ENCODE data around the gene PCDHGC4.

Gene PCDHGC4

DNA sequence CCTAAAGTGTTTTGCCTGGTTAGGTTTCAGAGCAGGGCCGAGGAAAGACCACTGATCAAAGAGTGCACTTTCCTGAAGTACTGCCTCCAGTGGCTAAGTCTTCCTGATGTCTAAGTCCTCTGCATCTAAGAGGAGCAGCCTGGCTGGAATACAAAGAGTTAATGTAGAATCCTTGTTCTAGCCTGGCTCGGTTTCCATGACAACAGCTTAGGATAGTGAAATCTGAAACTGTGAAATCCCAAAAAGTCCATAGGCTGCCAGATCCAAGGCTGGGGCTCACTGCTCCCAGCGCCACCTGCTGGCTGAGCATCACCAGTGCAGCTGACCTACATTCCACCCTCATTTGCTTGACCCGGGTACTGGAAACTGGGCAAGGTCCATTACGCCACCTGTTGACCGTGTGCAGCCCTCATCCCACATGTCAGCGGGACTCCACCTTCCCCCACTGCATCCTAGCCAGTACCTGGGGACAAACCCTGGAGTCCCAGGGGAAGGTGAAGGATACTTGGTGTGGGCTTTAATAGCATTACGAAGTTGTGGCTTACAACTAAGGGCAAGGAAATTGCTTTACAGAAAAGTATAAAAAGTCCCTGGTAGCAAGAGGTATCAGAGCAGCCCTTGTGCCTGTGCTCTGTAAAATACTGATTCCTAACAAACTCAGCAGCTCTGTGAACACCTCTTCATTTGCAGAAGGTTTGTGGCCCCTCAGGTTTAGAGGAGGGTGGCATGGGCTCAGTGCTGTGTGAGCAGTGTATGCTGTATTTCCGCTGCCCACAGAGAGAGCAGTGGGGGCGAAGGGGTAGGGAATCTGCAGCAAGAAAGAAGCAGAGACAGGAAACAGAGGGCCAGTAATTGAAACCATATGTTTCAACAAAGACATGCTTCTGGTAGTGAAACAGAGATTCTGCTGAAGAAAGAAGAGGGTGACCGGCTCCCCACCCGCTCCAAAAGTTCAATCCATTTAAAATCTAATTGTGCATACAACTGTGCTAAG is 40.1 kb downstream of the PCDHGC4 start:
- no peaks in the 10 kb centered on the region for H3K27me3 Mint-ChIP-seq (ENCODE audit: low read depth)
- H3K36me3 Mint-ChIP-seq (ENCODE audit: low read depth): peaks cover 66% of the 10 kb centered on the region

GRCh38 chr5:141525653-141526052 is 40.8 kb downstream of the PCDHGC4 start:
- no peak overlapping the region for H3K27ac Mint-ChIP-seq
- no peak overlapping the region for H3K4me3 Mint-ChIP-seq
- H3K27me3 Mint-ChIP-seq (ENCODE audit: low read depth): no peaks in the 10 kb centered on the region
- peaks cover 58% of the 10 kb centered on the region for H3K36me3 Mint-ChIP-seq (ENCODE audit: low read depth)
- H3K9me3 Mint-ChIP-seq: no peaks in the 10 kb centered on the region
- H3K4me1 Mint-ChIP-seq (ENCODE audit: low read depth): peaks cover 23% of the 10 kb centered on the region

More for the DNA sequence above, 40.1 kb downstream of the PCDHGC4 start:
- Mint-ChIP-seq H3K27ac (no peak overlapping the region), H3K9me3 (no peaks in the 10 kb centered on the region), H3K4me3 (no peak overlapping the region), H3K4me1 (ENCODE audit: low read depth) (peaks cover 23% of the 10 kb centered on the region)

DNA sequence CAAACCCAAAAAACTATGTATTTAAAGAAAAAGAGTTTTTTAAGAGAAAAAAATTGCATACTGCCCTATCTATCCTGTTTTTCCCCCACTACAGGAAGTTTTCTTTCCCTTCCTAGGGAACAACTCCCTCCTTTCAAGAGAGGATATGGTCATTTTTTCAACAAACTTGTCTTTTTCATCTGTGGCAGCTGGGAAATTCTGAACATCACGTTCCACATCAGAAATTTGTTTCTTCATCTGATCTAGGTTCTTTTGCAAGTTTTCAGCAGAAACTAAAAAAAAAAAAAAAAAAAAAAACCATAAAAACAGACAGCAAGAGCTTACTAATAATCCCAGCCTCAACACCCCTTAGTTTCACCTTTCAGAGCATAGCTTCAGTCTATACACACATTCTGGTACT is 42.6 kb downstream of the PCDHGC4 start:
- H3K27ac Mint-ChIP-seq: no peak overlapping the region
- H3K4me1 Mint-ChIP-seq (ENCODE audit: low read depth): peaks cover 10% of the 10 kb centered on the region
- no peaks in the 10 kb centered on the region for H3K9me3 Mint-ChIP-seq
- peaks cover 46% of the 10 kb centered on the region for H3K36me3 Mint-ChIP-seq (ENCODE audit: low read depth)
- no peaks in the 10 kb centered on the region for H3K27me3 Mint-ChIP-seq (ENCODE audit: low read depth)
- no peak overlapping the region for H3K4me3 Mint-ChIP-seq

DNA sequence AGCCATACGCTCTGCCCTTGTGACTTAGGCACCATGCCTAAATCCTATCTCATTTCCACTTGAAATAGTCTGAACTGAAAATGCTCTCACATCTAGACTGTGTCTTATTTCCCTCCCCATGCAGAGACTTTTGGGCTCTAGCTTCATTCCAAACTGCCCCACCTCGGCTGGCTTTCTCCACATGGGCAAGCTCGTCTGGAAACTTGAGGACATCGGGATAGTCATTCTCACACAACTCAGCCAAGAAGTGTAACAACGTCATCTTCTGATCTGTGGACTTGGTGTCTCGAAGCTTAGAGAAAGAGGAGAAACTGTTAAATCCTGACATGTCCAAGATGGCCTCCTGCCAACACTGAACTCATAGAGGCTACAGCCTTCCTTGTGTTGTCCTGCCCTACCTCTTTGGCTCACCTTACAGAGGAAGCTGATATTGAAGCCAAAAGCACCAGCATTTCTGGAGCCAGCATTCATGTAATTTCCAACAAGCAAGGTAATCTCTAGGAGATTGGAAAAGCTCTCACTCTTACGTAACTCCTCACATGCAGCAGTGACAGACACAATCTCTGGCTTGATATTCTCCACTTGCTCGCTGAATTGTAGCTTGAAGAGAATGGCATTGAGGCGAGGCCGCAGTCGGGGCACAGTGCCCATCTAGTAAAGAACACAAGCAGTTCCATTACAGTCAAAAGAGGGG is 43.6 kb downstream of the PCDHGC4 start:
- H3K9me3 Mint-ChIP-seq: no peaks in the 10 kb centered on the region
- no peaks in the 10 kb centered on the region for H3K27me3 Mint-ChIP-seq (ENCODE audit: low read depth)
- H3K36me3 Mint-ChIP-seq (ENCODE audit: low read depth): peaks cover 43% of the 10 kb centered on the region
- no peak overlapping the region for H3K4me3 Mint-ChIP-seq
- peak overlapping the region; percentile 5 for H3K27ac Mint-ChIP-seq
- peaks cover 5% of the 10 kb centered on the region for H3K4me1 Mint-ChIP-seq (ENCODE audit: low read depth)

GRCh38 chr5:141529002-141529401 is 44.2 kb downstream of the PCDHGC4 start:
- Mint-ChIP-seq H3K36me3 (ENCODE audit: low read depth) (peaks cover 40% of the 10 kb centered on the region), H3K4me3 (no peak overlapping the region), H3K27me3 (ENCODE audit: low read depth) (no peaks in the 10 kb centered on the region), H3K27ac (peak overlapping the region; percentile 5), H3K9me3 (no peaks in the 10 kb centered on the region), H3K4me1 (ENCODE audit: low read depth) (peaks cover 5% of the 10 kb centered on the region)

GRCh38 chr5:141529873-141530272 is 45.0 kb downstream of the PCDHGC4 start:
- Mint-ChIP-seq H3K27me3 (ENCODE audit: low read depth) (no peaks in the 10 kb centered on the region), H3K9me3 (no peaks in the 10 kb centered on the region), H3K4me1 (ENCODE audit: low read depth) (peaks cover 3% of the 10 kb centered on the region), H3K4me3 (no peak overlapping the region), H3K36me3 (ENCODE audit: low read depth) (peaks cover 43% of the 10 kb centered on the region), H3K27ac (no peak overlapping the region)

DNA sequence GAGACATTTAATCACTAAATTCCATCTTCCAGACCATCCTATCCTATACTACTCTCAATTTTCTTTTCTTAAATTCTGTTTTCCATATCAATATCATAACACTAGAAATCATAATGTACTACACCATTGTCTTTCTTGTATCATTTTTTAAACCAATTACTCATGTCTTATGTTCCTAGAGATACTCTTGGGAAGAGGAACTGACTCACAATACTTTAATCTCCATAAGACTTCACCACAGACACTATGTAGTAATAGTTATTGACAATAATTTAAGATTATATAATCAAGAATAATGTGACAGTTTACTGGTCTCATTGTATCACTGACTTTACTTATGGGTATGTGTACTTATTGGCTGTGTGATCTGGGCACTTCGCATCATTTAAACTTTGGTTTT is 47.9 kb downstream of the PCDHGC4 start:
- no peaks in the 10 kb centered on the region for H3K9me3 Mint-ChIP-seq
- no peaks in the 10 kb centered on the region for H3K4me1 Mint-ChIP-seq (ENCODE audit: low read depth)
- H3K27ac Mint-ChIP-seq: no peak overlapping the region
- H3K27me3 Mint-ChIP-seq (ENCODE audit: low read depth): no peaks in the 10 kb centered on the region
- H3K36me3 Mint-ChIP-seq (ENCODE audit: low read depth): peaks cover 30% of the 10 kb centered on the region
- H3K4me3 Mint-ChIP-seq: no peak overlapping the region

DNA sequence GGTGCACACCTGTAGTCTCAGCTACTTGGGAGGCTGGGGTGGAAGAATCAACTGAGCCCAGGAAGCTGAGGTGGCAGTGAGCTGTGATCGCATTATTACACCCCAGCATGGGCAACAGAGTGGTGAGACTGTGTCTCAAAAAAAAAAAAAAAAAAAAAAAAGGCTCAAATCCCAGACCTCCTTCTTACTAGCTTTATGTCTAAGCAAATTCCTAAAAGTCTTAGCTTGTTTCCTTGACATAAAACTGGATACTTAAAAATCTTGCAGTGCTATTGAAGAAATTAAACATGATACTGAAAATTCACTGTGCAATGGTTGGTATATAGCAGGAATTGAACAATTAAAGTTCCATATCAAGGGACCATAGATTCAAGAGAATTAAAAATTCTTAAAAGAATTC is 49.1 kb downstream of the PCDHGC4 start:
- Mint-ChIP-seq H3K27me3 (ENCODE audit: low read depth) (no peaks in the 10 kb centered on the region), H3K4me1 (ENCODE audit: low read depth) (no peaks in the 10 kb centered on the region), H3K4me3 (no peak overlapping the region), H3K9me3 (no peaks in the 10 kb centered on the region), H3K27ac (no peak overlapping the region), H3K36me3 (ENCODE audit: low read depth) (peaks cover 20% of the 10 kb centered on the region)

DNA sequence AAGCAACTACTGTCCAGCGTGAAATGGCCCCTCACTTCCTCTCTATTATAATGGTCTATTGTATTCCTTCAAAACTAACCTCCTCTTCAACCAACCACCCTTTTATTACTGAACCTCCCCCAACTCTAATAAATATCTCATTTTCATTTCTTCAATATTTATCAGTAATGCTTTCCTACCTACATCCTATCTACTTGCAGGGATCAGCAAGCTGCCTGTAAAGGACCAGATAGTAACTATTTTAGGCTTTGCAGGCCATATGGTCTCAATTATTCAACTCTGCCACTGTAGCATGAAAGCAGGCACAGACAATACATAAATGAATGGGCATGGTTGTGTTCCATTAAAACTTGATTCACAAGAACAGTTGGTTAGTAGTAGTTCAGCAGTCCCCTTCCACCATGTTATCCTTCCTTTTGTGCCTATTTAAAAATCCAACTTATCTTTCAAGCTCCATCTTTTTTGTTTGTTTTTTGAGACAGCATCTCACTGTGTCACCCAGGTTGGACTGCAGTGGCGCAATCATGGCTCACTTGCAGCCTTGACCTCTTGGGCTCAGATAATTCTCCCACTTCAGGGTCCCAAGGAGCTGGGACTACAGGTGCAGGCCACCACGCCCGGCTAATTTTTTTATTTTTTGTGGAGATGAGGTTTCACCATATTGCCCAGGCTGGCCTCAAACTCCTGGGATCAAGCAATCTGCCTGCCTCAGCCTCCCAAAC is 49.8 kb downstream of the PCDHGC4 start:
- Mint-ChIP-seq H3K4me1 (ENCODE audit: low read depth) (no peaks in the 10 kb centered on the region), H3K4me3 (no peak overlapping the region), H3K27me3 (ENCODE audit: low read depth) (no peaks in the 10 kb centered on the region), H3K36me3 (ENCODE audit: low read depth) (peaks cover 24% of the 10 kb centered on the region), H3K9me3 (no peaks in the 10 kb centered on the region), H3K27ac (no peak overlapping the region)

Data from T-helper 1 cell treated with Interleukin-12 subunit alpha and Interleukin-12 subunit beta and Interleukin-4 antibody, amounts not matched to agents 30 μg/mL and 1 μg/mL, for 36 hours (primary cell).